Activated CD4-positive, alpha-beta T cell treated with anti-CD3 and anti-CD28 coated beads, Interleukin-2, amount 10 ng/mL, durations not matched to agents 7 days and 5 days (primary cell): ENCODE results near the gene CYP19A1. TPM values are rescaled to one million over a fixed set of nuclear protein-coding genes. Genes with fewer than 3 reads are reported as not detected.
A peak's percentile ranks its signal among the peaks of the same experiment; 100 is the strongest.

Experiments
- CTCF ChIA-PET: fragments of 350-600 bp; sonication (Branson Sonifier 250); formaldehyde crosslinking; loops from one replicate; lab custom pipeline; 2021; ENCODE audit warnings: antibody characterized with exemption; lab: Charles Lee
- POLR2A ChIA-PET: fragments of 350-600 bp; sonication (Branson Sonifier 250); formaldehyde crosslinking; loops from one replicate; lab custom pipeline; 2021; ENCODE audit warnings: antibody characterized with exemption; lab: Charles Lee
- DNase-seq: peaks from one replicate; pipeline ENCODE4 v3.0.0-alpha.2; 2020
- H3K27ac Mint-ChIP-seq: one replicate; pipeline ENCODE4 v1.8.0; 2021; ENCODE audit warnings: mild to moderate bottlenecking, moderate library complexity, mixed read lengths
- H3K27me3 Mint-ChIP-seq: one replicate; pipeline ENCODE4 v1.8.0; 2021; ENCODE audit warnings: mixed read lengths
- H3K36me3 Mint-ChIP-seq: one replicate; pipeline ENCODE4 v1.8.0; 2021; ENCODE audit warnings: low read depth, mixed read lengths
- H3K4me1 Mint-ChIP-seq: one replicate; pipeline ENCODE4 v1.8.0; 2021; ENCODE audit warnings: mixed read lengths
- H3K4me3 Mint-ChIP-seq: one replicate; pipeline ENCODE4 v1.8.0; 2021; ENCODE audit warnings: mild to moderate bottlenecking, moderate library complexity, mixed read lengths
- H3K9me3 Mint-ChIP-seq: one replicate; pipeline ENCODE4 v1.8.0; 2021; ENCODE audit warnings: mixed read lengths
- total RNA-seq, 2 experiments: library from RNA; stranded (reverse); gene quantifications; one replicate each; pipeline ENCODE4 v1.2.3, GENCODE V29; 2021

The CYP19A1 gene
- total RNA-seq: not detected

DNA sequence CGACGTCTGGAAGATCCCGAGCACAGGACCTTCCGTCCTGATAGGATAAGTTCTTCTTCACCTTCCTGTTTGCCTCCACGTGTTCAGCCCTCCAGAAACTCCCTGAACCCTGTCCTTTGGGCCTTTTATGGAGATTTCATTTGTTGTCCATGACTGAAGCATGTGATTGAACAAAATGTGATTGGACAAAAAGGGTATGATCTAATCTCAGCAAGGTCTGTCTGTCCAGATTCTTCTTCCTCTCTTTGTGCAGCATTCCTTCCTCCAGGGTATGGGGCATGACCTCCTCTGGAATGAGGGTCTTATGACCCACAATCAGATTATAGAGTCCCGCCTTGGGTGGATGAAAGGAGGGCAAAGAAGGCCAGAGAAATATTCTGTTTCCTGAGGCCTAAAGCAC, at the start of gene CYP19A1:
Gene CYP19A1, minus strand, starts transcription at position 101 of the 400 bp plus-strand sequence. CDS start 95,684 bp downstream, outside the sequence.
- H3K4me3 Mint-ChIP-seq: no peak within 1 kb of the TSS
- H3K27ac Mint-ChIP-seq: no peak within 1 kb of the TSS
- H3K36me3 Mint-ChIP-seq: no peaks in the 10 kb centered on the region
- H3K27me3 Mint-ChIP-seq: peaks cover 25% of the 10 kb centered on the region
- no peaks in the 10 kb centered on the region for H3K4me1 Mint-ChIP-seq
- POLR2A ChIA-PET: no interaction called here
- CTCF ChIA-PET: no interaction called here
- DNase-seq: no peak
- no peaks in the 10 kb centered on the region for H3K9me3 Mint-ChIP-seq

GRCh38 chr15:51387699-51388041, 49.3 kb upstream of the CYP19A1 start:
- Mint-ChIP-seq H3K36me3 (no peaks in the 10 kb centered on the region), H3K27me3 (peaks cover 2% of the 10 kb centered on the region), H3K4me3 (no peak overlapping the region), H3K4me1 (no peaks in the 10 kb centered on the region), H3K9me3 (no peaks in the 10 kb centered on the region), H3K27ac (no peak overlapping the region)
- POLR2A ChIA-PET: no interaction called here
- no peak for DNase-seq
- CTCF ChIA-PET: no interaction called here

DNA sequence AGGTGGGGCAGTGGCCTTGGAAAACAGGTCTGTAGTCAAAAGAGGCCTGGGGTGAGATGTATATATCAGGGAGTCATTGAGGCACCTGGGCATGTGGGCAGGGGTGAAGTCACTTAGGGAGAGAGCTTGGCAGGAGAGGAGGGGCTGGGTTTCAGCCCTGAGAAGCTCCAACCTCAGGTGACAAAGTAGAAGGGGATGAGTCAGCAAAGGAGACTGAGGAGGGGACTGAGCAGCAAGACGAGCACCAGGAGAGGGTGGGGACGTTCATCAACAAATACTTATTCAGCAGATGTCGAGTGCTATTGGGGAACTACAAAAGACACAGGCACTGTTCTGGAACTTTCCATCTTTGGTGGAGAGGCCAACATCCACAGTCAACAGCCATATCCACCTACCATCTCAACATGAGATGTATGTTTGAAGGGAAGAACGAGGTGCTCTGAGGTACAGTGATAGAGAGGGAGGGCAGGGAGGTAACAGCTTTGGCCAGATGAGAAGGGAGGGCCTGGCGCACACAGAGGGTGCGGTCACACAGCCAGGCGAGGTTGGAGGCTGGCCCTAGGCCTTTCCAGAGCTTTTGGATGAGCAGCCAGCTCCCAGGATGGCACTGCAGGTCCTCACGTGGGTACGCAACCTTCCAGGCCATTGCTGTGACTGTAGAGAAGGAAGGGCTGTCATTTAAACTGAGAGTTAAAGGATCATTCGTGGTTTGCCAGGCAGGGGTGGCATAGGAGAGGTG, 48.7 kb upstream of the CYP19A1 start:
- Mint-ChIP-seq H3K36me3 (no peaks in the 10 kb centered on the region), H3K9me3 (no peaks in the 10 kb centered on the region), H3K27ac (no peak overlapping the region), H3K4me3 (no peak overlapping the region), H3K4me1 (no peaks in the 10 kb centered on the region), H3K27me3 (peaks cover 2% of the 10 kb centered on the region)
- CTCF ChIA-PET: no interaction called here
- no peak for DNase-seq
- POLR2A ChIA-PET: no interaction called here

- ChIA-PET CTCF (no interaction called here), POLR2A (no interaction called here)
- peaks cover 2% of the 10 kb centered on the region for H3K27me3 Mint-ChIP-seq
- H3K36me3 Mint-ChIP-seq: no peaks in the 10 kb centered on the region
- H3K4me3 Mint-ChIP-seq: no peak overlapping the region
- H3K27ac Mint-ChIP-seq: no peak overlapping the region
- DNase-seq: no peak
- H3K9me3 Mint-ChIP-seq: no peaks in the 10 kb centered on the region
- H3K4me1 Mint-ChIP-seq: no peaks in the 10 kb centered on the region
Measured at GRCh38 chr15:51386486-51386885, 48.1 kb upstream of the CYP19A1 start.

DNA sequence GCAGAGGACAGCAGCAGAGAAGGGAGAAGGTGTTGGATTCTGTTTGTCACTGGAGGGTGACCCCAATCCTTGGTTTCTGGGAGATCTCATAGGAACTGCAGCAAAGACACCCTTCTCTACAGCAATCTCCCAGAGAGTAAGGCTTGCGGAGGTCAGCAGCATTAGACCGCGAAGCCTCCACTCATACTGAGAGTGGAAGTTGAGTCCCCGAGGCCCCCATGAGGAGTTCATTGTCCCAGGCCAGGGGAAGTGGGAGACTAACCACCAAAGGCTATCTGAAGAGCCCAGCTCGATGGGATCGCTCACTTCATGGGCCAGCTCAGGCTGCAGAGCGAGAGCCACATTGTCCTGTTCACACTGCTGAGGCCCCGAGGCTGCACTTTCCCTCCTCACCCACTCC, 47.6 kb upstream of the CYP19A1 start:
- Mint-ChIP-seq H3K27me3 (peaks cover 2% of the 10 kb centered on the region), H3K9me3 (no peaks in the 10 kb centered on the region), H3K36me3 (no peaks in the 10 kb centered on the region), H3K4me1 (no peaks in the 10 kb centered on the region), H3K4me3 (no peak overlapping the region), H3K27ac (no peak overlapping the region)
- CTCF ChIA-PET: no interaction called here
- POLR2A ChIA-PET: no interaction called here
- no peak for DNase-seq

- peak; percentile 10 for DNase-seq
- H3K27me3 Mint-ChIP-seq: peaks cover 2% of the 10 kb centered on the region
- H3K27ac Mint-ChIP-seq: no peak overlapping the region
- H3K9me3 Mint-ChIP-seq: no peaks in the 10 kb centered on the region
- CTCF ChIA-PET: interaction anchor here (0.6 to 1.0 kb wide), 2 partner anchors 190 to 375 kb away, joined by 3 read pairs; no protein-coding TSS in a partner anchor
- no peak overlapping the region for H3K4me3 Mint-ChIP-seq
- POLR2A ChIA-PET: no interaction called here
- no peaks in the 10 kb centered on the region for H3K4me1 Mint-ChIP-seq
- H3K36me3 Mint-ChIP-seq: no peaks in the 10 kb centered on the region
Measured at GRCh38 chr15:51382787-51383186, 44.4 kb upstream of the CYP19A1 start.

- H3K9me3 Mint-ChIP-seq: no peaks in the 10 kb centered on the region
- ChIA-PET CTCF (interaction anchor here (0.9 kb wide), 1 partner anchor 218 kb away, joined by 5 read pairs; no protein-coding TSS in a partner anchor), POLR2A (no interaction called here)
- H3K36me3 Mint-ChIP-seq: no peaks in the 10 kb centered on the region
- H3K4me3 Mint-ChIP-seq: no peak overlapping the region
- DNase-seq: peak; percentile 36
- no peaks in the 10 kb centered on the region for H3K4me1 Mint-ChIP-seq
- H3K27me3 Mint-ChIP-seq: peaks cover 2% of the 10 kb centered on the region
- no peak overlapping the region for H3K27ac Mint-ChIP-seq
Measured at GRCh38 chr15:51380999-51381806, 42.8 kb upstream of the CYP19A1 start.

DNA sequence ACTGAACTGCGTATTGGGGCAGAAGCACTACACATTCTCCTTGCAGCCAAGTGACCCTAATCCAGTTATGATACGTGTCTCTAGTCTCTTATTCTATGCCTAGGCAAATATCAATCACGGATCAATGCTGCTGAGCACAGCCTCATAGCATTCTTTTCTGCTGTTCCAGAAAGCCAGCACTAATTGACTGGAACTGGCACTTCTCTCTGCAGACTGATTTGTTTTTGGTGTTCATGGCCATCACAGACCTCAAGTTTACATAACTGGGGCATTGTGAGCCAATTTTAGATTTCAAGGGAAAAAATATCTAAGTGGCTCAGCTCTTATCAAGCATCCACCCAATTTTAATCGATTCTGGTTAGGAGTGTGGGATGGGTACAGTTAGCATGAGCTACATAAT, 41.0 kb upstream of the CYP19A1 start:
- CTCF ChIA-PET: no interaction called here
- POLR2A ChIA-PET: no interaction called here
- H3K4me3 Mint-ChIP-seq: no peak overlapping the region
- no peak for DNase-seq
- H3K9me3 Mint-ChIP-seq: no peaks in the 10 kb centered on the region
- no peak overlapping the region for H3K27ac Mint-ChIP-seq
- H3K27me3 Mint-ChIP-seq: peaks cover 2% of the 10 kb centered on the region
- H3K4me1 Mint-ChIP-seq: no peaks in the 10 kb centered on the region
- H3K36me3 Mint-ChIP-seq: no peaks in the 10 kb centered on the region

GRCh38 chr15:51378406-51378805, 40.0 kb upstream of the CYP19A1 start:
- H3K4me1 Mint-ChIP-seq: no peaks in the 10 kb centered on the region
- no peaks in the 10 kb centered on the region for H3K9me3 Mint-ChIP-seq
- H3K27ac Mint-ChIP-seq: no peak overlapping the region
- ChIA-PET POLR2A (no interaction called here), CTCF (no interaction called here)
- H3K4me3 Mint-ChIP-seq: no peak overlapping the region
- no peaks in the 10 kb centered on the region for H3K36me3 Mint-ChIP-seq
- DNase-seq: no peak
- H3K27me3 Mint-ChIP-seq: peaks cover 2% of the 10 kb centered on the region

- CTCF ChIA-PET: no interaction called here
- no peaks in the 10 kb centered on the region for H3K9me3 Mint-ChIP-seq
- no peaks in the 10 kb centered on the region for H3K27me3 Mint-ChIP-seq
- no peak overlapping the region for H3K27ac Mint-ChIP-seq
- POLR2A ChIA-PET: no interaction called here
- H3K36me3 Mint-ChIP-seq: no peaks in the 10 kb centered on the region
- no peak overlapping the region for H3K4me3 Mint-ChIP-seq
- DNase-seq: no peak
- H3K4me1 Mint-ChIP-seq: no peaks in the 10 kb centered on the region
Measured at GRCh38 chr15:51377038-51377786, 38.8 kb upstream of the CYP19A1 start.

GRCh38 chr15:51375966-51376640, 37.7 kb upstream of the CYP19A1 start:
- Mint-ChIP-seq H3K4me3 (no peak overlapping the region), H3K4me1 (no peaks in the 10 kb centered on the region), H3K9me3 (no peaks in the 10 kb centered on the region), H3K27me3 (no peaks in the 10 kb centered on the region), H3K36me3 (no peaks in the 10 kb centered on the region), H3K27ac (no peak overlapping the region)
- ChIA-PET CTCF (no interaction called here), POLR2A (no interaction called here)
- no peak for DNase-seq

- DNase-seq: no peak
- POLR2A ChIA-PET: no interaction called here
- H3K9me3 Mint-ChIP-seq: no peaks in the 10 kb centered on the region
- no peaks in the 10 kb centered on the region for H3K27me3 Mint-ChIP-seq
- H3K36me3 Mint-ChIP-seq: no peaks in the 10 kb centered on the region
- no peak overlapping the region for H3K27ac Mint-ChIP-seq
- no peak overlapping the region for H3K4me3 Mint-ChIP-seq
- CTCF ChIA-PET: no interaction called here
- peaks cover 2% of the 10 kb centered on the region for H3K4me1 Mint-ChIP-seq
Measured at GRCh38 chr15:51374131-51374530, 35.7 kb upstream of the CYP19A1 start.
